HepG2 (cell line): ENCODE measurements around the gene AMN. TPM values are rescaled to one million over a fixed set of nuclear protein-coding genes. Genes with fewer than 3 reads are reported as not detected.

Source experiments
- ATF2 ChIP-seq: sonication (generic); formaldehyde crosslinking; IDR thresholded peaks from 2 replicates; pipeline ENCODE4 v1.4.0; 2020; ENCODE audit warnings: missing genetic modification reagents
- ATRX ChIP-seq: sonication (generic); formaldehyde crosslinking; IDR thresholded peaks from 2 replicates; pipeline ENCODE4 v1.4.0; 2020; ENCODE audit warnings: missing genetic modification reagents, borderline replicate concordance
- ETV5 ChIP-seq: IDR thresholded peaks from 2 replicates; pipeline ENCODE4 v1.6.1; 2018; ENCODE audit warnings: missing biosample characterization, missing genetic modification reagents, inconsistent platforms, borderline replicate concordance
- MTA1 ChIP-seq: sonication (generic); formaldehyde crosslinking; IDR thresholded peaks from 2 replicates; pipeline ENCODE4 v1.4.0; 2020; ENCODE audit warnings: missing genetic modification reagents, mild to moderate bottlenecking, borderline replicate concordance
- MZF1 ChIP-seq: sonication (generic); formaldehyde crosslinking; IDR thresholded peaks from 2 replicates; pipeline ENCODE4 v1.8.1; 2023; ENCODE audit warnings: mild to moderate bottlenecking, missing genetic modification reagents, borderline replicate concordance
- PITX1 ChIP-seq: sonication (generic); formaldehyde crosslinking; IDR thresholded peaks from 2 replicates; pipeline ENCODE4 v1.5.1; 2020; ENCODE audit warnings: mild to moderate bottlenecking, missing genetic modification reagents
- PRDM15 ChIP-seq: sonication (generic); formaldehyde crosslinking; IDR thresholded peaks from 2 replicates; pipeline ENCODE4 v1.4.0; 2020; ENCODE audit warnings: missing genetic modification reagents
- RERE ChIP-seq: IDR thresholded peaks from 2 replicates; pipeline ENCODE4 v1.6.1; 2016; ENCODE audit warnings: low read depth, missing genetic modification reagents, missing compliant biosample characterization
- SIX4 ChIP-seq: sonication (generic); formaldehyde crosslinking; IDR thresholded peaks from 2 replicates; pipeline ENCODE4 v1.4.0; 2020; ENCODE audit warnings: missing genetic modification reagents
- SNAI1 ChIP-seq: sonication (generic); formaldehyde crosslinking; IDR thresholded peaks from 2 replicates; pipeline ENCODE4 v1.5.0; 2020; ENCODE audit warnings: mild to moderate bottlenecking, missing genetic modification reagents, borderline replicate concordance
- ZGPAT ChIP-seq: IDR thresholded peaks from 2 replicates; pipeline ENCODE4 v1.6.1; 2016; ENCODE audit warnings: mild to moderate bottlenecking
- ZNF569 ChIP-seq: sonication (generic); formaldehyde crosslinking; IDR thresholded peaks from 2 replicates; pipeline ENCODE4 v1.5.0; 2020; ENCODE audit warnings: mild to moderate bottlenecking, missing genetic modification reagents, moderate library complexity, borderline replicate concordance
- ZNF782 ChIP-seq: sonication (generic); formaldehyde crosslinking; IDR thresholded peaks from 2 replicates; pipeline ENCODE4 v1.4.0; 2020; ENCODE audit warnings: missing genetic modification reagents, mild to moderate bottlenecking, borderline replicate concordance
- ZNF839 ChIP-seq: sonication (generic); formaldehyde crosslinking; IDR thresholded peaks from 2 replicates; pipeline ENCODE4 v1.4.0; 2020; ENCODE audit warnings: missing genetic modification reagents, mild to moderate bottlenecking, borderline replicate concordance
- polyA plus RNA-seq, 8 experiments: library from polyadenylated mRNA; depleted of rRNA in 3 of 8; stranded (reverse) in 7 of 8; unstranded in 1 of 8; fragments of >200 nt; fragmentation: Illumina TruSeq in 4 of 8; extraction: Trizol in 4 of 8; gene quantifications; 2 replicates each; pipeline versions ENCODE4 v1.2.1 to v1.2.3, GENCODE V29; 2011 to 2016; ENCODE audit warnings: low read depth in 4 of 8, missing spikeins in 1 of 8, mixed read lengths in 1 of 8; ENCODE audit not compliant: insufficient read depth in 1 of 8
- total RNA-seq, 5 experiments: library from RNA; depleted of rRNA; stranded (reverse); fragments of >200 nt; fragmentation: Illumina TruSeq; extraction: Trizol; gene quantifications; 2 replicates each; pipeline ENCODE4 v1.2.3, GENCODE V29; 2016; ENCODE audit warnings: low read depth in 1 of 5
- TF ChIP-seq, protein P1 (sequence below): sonication (generic); formaldehyde crosslinking; conservative IDR thresholded peaks from 2 replicates; pipeline ENCODE4 v1.8.0; 2022; ENCODE audit warnings: missing genetic modification reagents

The AMN gene
- total and polyA plus RNA-seq, 2 of the 13 experiments (the other 11 are each of a cell fraction or from before 2014, with no cell fraction given), result 9.8 to 33.1 TPM

GRCh38 chr14:102873546-102874061, 48.9 kb upstream of the AMN start (continued):
- TF ChIP-seq RERE (peak; percentile 96), MTA1 (peak; percentile 56; the same call in 1 of the 2 replicates), ZGPAT (CRISPR knock-in tag) (peak; percentile 90; the same call in 1 of the 2 replicates), SNAI1 (CRISPR knock-in tag) (no peak), ATF2 (CRISPR knock-in tag) (peak; percentile 78), ETV5 (peak; percentile 76; the same call in 1 of the 2 replicates), PITX1 (CRISPR knock-in tag) (peak; percentile 91), ATRX (no peak), ZNF569 (no peak), SIX4 (CRISPR knock-in tag) (peak; percentile 70; the same call in 1 of the 2 replicates), PRDM15 (CRISPR knock-in tag) (peak; percentile 52; the same call in 1 of the 2 replicates), ZNF782 (CRISPR knock-in tag) (no peak), ZNF839 (CRISPR knock-in tag) (no peak), MZF1 (CRISPR knock-in tag) (no peak)
- TF ChIP-seq, protein P1, sequence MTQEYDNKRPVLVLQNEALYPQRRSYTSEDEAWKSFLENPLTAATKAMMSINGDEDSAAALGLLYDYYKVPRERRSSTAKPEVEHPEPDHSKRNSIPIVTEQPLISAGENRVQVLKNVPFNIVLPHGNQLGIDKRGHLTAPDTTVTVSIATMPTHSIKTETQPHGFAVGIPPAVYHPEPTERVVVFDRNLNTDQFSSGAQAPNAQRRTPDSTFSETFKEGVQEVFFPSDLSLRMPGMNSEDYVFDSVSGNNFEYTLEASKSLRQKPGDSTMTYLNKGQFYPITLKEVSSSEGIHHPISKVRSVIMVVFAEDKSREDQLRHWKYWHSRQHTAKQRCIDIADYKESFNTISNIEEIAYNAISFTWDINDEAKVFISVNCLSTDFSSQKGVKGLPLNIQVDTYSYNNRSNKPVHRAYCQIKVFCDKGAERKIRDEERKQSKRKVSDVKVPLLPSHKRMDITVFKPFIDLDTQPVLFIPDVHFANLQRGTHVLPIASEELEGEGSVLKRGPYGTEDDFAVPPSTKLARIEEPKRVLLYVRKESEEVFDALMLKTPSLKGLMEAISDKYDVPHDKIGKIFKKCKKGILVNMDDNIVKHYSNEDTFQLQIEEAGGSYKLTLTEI (CRISPR knock-in tag), result no peak
